ENCODE data around the gene HIKESHI. TPM values are rescaled to one million over a fixed set of nuclear protein-coding genes. Genes with fewer than 3 reads are reported as not detected.

The HIKESHI gene
- total and polyA plus RNA-seq, 2 of the 8 experiments (the other 6 are each of a cell fraction or from before 2014, with no cell fraction given) = 65.4 to 90.2 TPM

- Histone ChIP-seq H3K27ac (ENCODE audit: low read depth, low read length) (no peak overlapping the region), H3K4me3 (ENCODE audit: extremely low read depth in 1 of 4, insufficient read depth in 2 of 4, low read depth in 3 of 4, low read length in 4 of 4) (no peak overlapping the region), H4K5ac (ENCODE audit: insufficient read length, low read depth, low read length) (no peak overlapping the region), H4K20me1 (replicated peaks in 1 of 2; ENCODE audit: control insufficient read depth in 1 of 2, insufficient read depth in 2 of 2, low read length in 2 of 2) (no peaks in the 10 kb centered on the region), H3K36me3 (ENCODE audit: control insufficient read depth in 2 of 4, insufficient read depth in 4 of 4, low read length in 3 of 4) (no peaks in the 10 kb centered on the region), H3K9ac (replicated peaks in 1 of 4; ENCODE audit: extremely low read depth in 1 of 4, low read depth in 3 of 4, low read length in 3 of 4) (no peak overlapping the region), H2BK120ac (replicated peaks; ENCODE audit: low read depth, low read length) (no peak overlapping the region), H3K23me2 (ENCODE audit: low read depth, low read length) (no peaks in the 10 kb centered on the region), H3K27me3 (replicated peaks in 1 of 4; ENCODE audit: control insufficient read depth in 3 of 4, extremely low read depth in 1 of 4, insufficient read depth in 3 of 4, low read length in 3 of 4) (no peaks in the 10 kb centered on the region), H3K56ac (replicated peaks; ENCODE audit: insufficient read length, low read depth, low read length) (no peak overlapping the region), H2BK5ac (ENCODE audit: low read depth, low read length) (no peak overlapping the region), H3K4ac (replicated peaks; ENCODE audit: insufficient read length, low read depth, low read length) (no peak overlapping the region), H3K14ac (ENCODE audit: insufficient read length) (no peak overlapping the region), H4K8ac (ENCODE audit: extremely low read depth, insufficient read depth, low read length) (no peak overlapping the region), H3K23ac (ENCODE audit: insufficient read length) (no peak overlapping the region), H3K79me2 (ENCODE audit: control insufficient read depth in 1 of 2, insufficient read depth in 2 of 2, low read length in 2 of 2) (no peaks in the 10 kb centered on the region), H2AFZ (ENCODE audit: low read length) (no peak overlapping the region), H2BK12ac (ENCODE audit: low read depth, low read length) (no peak overlapping the region), H3K9me3 (ENCODE audit: insufficient read depth in 2 of 2, low read depth in 1 of 2, low read length in 1 of 2) (no peaks in the 10 kb centered on the region), H3K18ac (ENCODE audit: extremely low read depth, low read length) (no peak overlapping the region), H2BK15ac (ENCODE audit: low read length) (no peak overlapping the region), H3K79me1 (ENCODE audit: low read depth, low read length) (no peaks in the 10 kb centered on the region), H3K4me1 (replicated peaks in 1 of 4; ENCODE audit: control insufficient read depth in 3 of 4, insufficient read depth in 4 of 4, low read length in 3 of 4) (peaks cover 0 to 2% (median 0%) of the 10 kb centered on the region in 4 experiments; a peak in 2 of 7 replicates), H3K4me2 (ENCODE audit: insufficient read depth in 1 of 2, low read depth in 2 of 2, low read length in 2 of 2) (no peak overlapping the region), H2AK5ac (ENCODE audit: low read depth, low read length) (no peak overlapping the region), H4K91ac (replicated peaks; ENCODE audit: insufficient read length, low read length) (no peak overlapping the region), H2BK20ac (ENCODE audit: low read length) (no peak overlapping the region)
- 88% methylated on average over 2 of the region's 2 CpGs; no CpG with 5 or more reads in 1 of the 2 experiments for WGBS, 2 experiments (ENCODE audit: extremely low coverage in 1 of 2, insufficient coverage in 1 of 2, insufficient read length in 1 of 2, insufficient replicate concordance in 2 of 2, low coverage in 1 of 2, low lambda C conversion rate in 2 of 2, missing lambda C conversion rate in 1 of 2)
- POLR2A ChIA-PET (ENCODE audit: partially characterized antibody) = no interaction called here
- DNase-seq (ENCODE audit: low read depth in 1 of 2, low spot score in 2 of 2) (no peak), FAIRE-seq (no peak)
- CTCF ChIA-PET (ENCODE audit: partially characterized antibody) = interaction anchor here (1.2 to 1.5 kb wide), 2 partner anchors 26 to 33 kb away, joined by 4 to 5 read pairs; no protein-coding TSS in a partner anchor
- TF ChIP-seq ZNF274 (IDR thresholded peaks at IDR 0.05; ENCODE audit: borderline replicate concordance, extremely low read depth, low read length) = no peak
- TF ChIP-seq TAF1 (IDR thresholded peaks at IDR 0.05; ENCODE audit: low read depth, low read length) = no peak
- no peak for TF ChIP-seq GABPA (IDR thresholded peaks at IDR 0.05; ENCODE audit: borderline replicate concordance, insufficient read depth, low read length)
- TF ChIP-seq CHD1 (IDR thresholded peaks at IDR 0.05; ENCODE audit: low read depth, low read length) = no peak
These were observed 84.2 kb downstream of the HIKESHI start for GRCh38 chr11:86386283-86386682.
